SK-N-SH treated with all-trans-retinoic acid at 6 μM for 48 hours (cell line): ENCODE measurements around the gene FOLR2.

ENCODE experiments used
- ATAC-seq: fragments of 200-7000 bp; cut with Tn5 transposase; 3 replicates; pipeline ENCODE4 v1.9.1; 2020; ENCODE audit warnings: mild to moderate bottlenecking, moderate library complexity
- ARNTL ChIP-seq: fragments of 450-650 bp; formaldehyde crosslinking; IDR thresholded peaks from 2 replicates; pipeline ENCODE4 v1.5.0; 2020; ENCODE audit warnings: low read depth, mild to moderate bottlenecking, moderate library complexity, borderline replicate concordance
- BACH2 ChIP-seq: fragments of 250-450 bp; sonication (Bioruptor Pico); IDR thresholded peaks from 2 replicates; pipeline ENCODE4 v1.9.0; 2021; ENCODE audit warnings: mild to moderate bottlenecking, borderline replicate concordance
- CREB5 ChIP-seq: fragments of 250-450 bp; sonication (Bioruptor Pico); IDR thresholded peaks from 2 replicates; pipeline ENCODE4 v1.5.1; 2020; ENCODE audit warnings: low read depth, mild to moderate bottlenecking, moderate library complexity
- CSDC2 ChIP-seq: fragments of 250-450 bp; sonication (Bioruptor Pico); IDR thresholded peaks from 2 replicates; pipeline ENCODE4 v1.5.0; 2020; ENCODE audit warnings: mild to moderate bottlenecking, moderate library complexity
- CSRNP3 ChIP-seq: fragments of 250-450 bp; sonication (Bioruptor Pico); IDR thresholded peaks from 2 replicates; pipeline ENCODE4 v1.5.1; 2021; ENCODE audit warnings: mild to moderate bottlenecking, moderate library complexity
- ESRRG ChIP-seq: fragments of 250-450 bp; sonication (Bioruptor Pico); IDR thresholded peaks from 2 replicates; pipeline ENCODE4 v1.6.1; 2021; ENCODE audit warnings: mild to moderate bottlenecking
- GLIS3 ChIP-seq: fragments of 250-450 bp; sonication (Bioruptor Pico); IDR thresholded peaks from 2 replicates; pipeline ENCODE4 v1.5.0; 2020; ENCODE audit warnings: mild to moderate bottlenecking, moderate library complexity
- ISL1 ChIP-seq: fragments of 250-450 bp; sonication (Bioruptor Pico); IDR thresholded peaks from 2 replicates; pipeline ENCODE4 v2.1.2; 2022; ENCODE audit warnings: mild to moderate bottlenecking, moderate library complexity
- POU6F1 ChIP-seq: fragments of 250-450 bp; sonication (Bioruptor Pico); IDR thresholded peaks from 2 replicates; pipeline ENCODE4 v1.8.0; 2021; ENCODE audit warnings: low read depth, mild to moderate bottlenecking, moderate library complexity, borderline replicate concordance
- PPARA ChIP-seq: fragments of 250-450 bp; sonication (Bioruptor Pico); IDR thresholded peaks from 2 replicates; pipeline ENCODE4 v1.5.0; 2020; ENCODE audit warnings: mild to moderate bottlenecking, borderline replicate concordance
- RARB ChIP-seq: fragments of 250-450 bp; sonication (Bioruptor Pico); IDR thresholded peaks from 2 replicates; pipeline ENCODE4 v1.8.0; 2021; ENCODE audit warnings: mild to moderate bottlenecking, moderate library complexity
- SNAI2 ChIP-seq: fragments of 250-450 bp; sonication (Bioruptor Pico); IDR thresholded peaks from 2 replicates; pipeline ENCODE4 v1.5.0; 2020; ENCODE audit warnings: mild to moderate bottlenecking, moderate library complexity
- TCF4 ChIP-seq: fragments of 250-450 bp; sonication (Bioruptor Pico); IDR thresholded peaks from 2 replicates; pipeline ENCODE4 v1.8.0; 2021; ENCODE audit warnings: mild to moderate bottlenecking, moderate library complexity, borderline replicate concordance
- TOX ChIP-seq: fragments of 250-450 bp; sonication (Bioruptor Pico); IDR thresholded peaks from 2 replicates; pipeline ENCODE4 v1.8.0; 2021; ENCODE audit warnings: mild to moderate bottlenecking, moderate library complexity, borderline replicate concordance
- TSHZ2 ChIP-seq: fragments of 250-450 bp; sonication (Bioruptor Pico); IDR thresholded peaks from 2 replicates; pipeline ENCODE4 v1.5.0; 2020; ENCODE audit warnings: mild to moderate bottlenecking, moderate library complexity
- ZFP3 ChIP-seq: fragments of 250-450 bp; sonication (Bioruptor Pico); IDR thresholded peaks from 2 replicates; pipeline ENCODE4 v1.5.0; 2020; ENCODE audit warnings: mild to moderate bottlenecking, moderate library complexity
- ZFP30 ChIP-seq: fragments of 450-650 bp; formaldehyde crosslinking; IDR thresholded peaks from 2 replicates; pipeline ENCODE4 v1.5.0; 2022; ENCODE audit warnings: mild to moderate bottlenecking, moderate library complexity
- ZNF565 ChIP-seq: fragments of 450-650 bp; formaldehyde crosslinking; conservative IDR thresholded peaks from 2 replicates; pipeline ENCODE4 v1.5.0; 2020; ENCODE audit warnings: low read depth, mild to moderate bottlenecking, moderate library complexity
- ZNF70 ChIP-seq: fragments of 450-650 bp; formaldehyde crosslinking; IDR thresholded peaks from 2 replicates; pipeline ENCODE4 v1.5.0; 2020; ENCODE audit warnings: mild to moderate bottlenecking, moderate library complexity
- ZNF8 ChIP-seq: fragments of 450-650 bp; formaldehyde crosslinking; IDR thresholded peaks from 2 replicates; pipeline ENCODE4 v1.5.0; 2020; ENCODE audit warnings: mild to moderate bottlenecking, moderate library complexity

The FOLR2 gene

GRCh38 chr11:72239849-72240460 is 23.4 kb downstream of the FOLR2 start:
- no peak; the same call in 2 of the 3 replicates for ATAC-seq
- peak; percentile 32; the same call in 1 of the 2 replicates for TF ChIP-seq CSRNP3 (CRISPR knock-in tag)
- TF ChIP-seq GLIS3 = 0 out of 2 replicates have a peak, but pooled peaks have one; percentile 6
- peak; percentile 10; the same call in 1 of the 2 replicates for TF ChIP-seq ESRRG
- TF ChIP-seq TOX = no peak

GRCh38 chr11:72240461-72241290 is 24.1 kb downstream of the FOLR2 start:
- TF ChIP-seq GLIS3 = peak; percentile 32; the same call in 1 of the 2 replicates
- no peak for TF ChIP-seq TCF4 (CRISPR knock-in tag)
- TF ChIP-seq CREB5 = peak; percentile 25
- no peak for TF ChIP-seq ZFP30
- TF ChIP-seq CSRNP3 (CRISPR knock-in tag) = 0 out of 2 replicates have a peak, but pooled peaks have one; percentile 33

GRCh38 chr11:72241291-72241781 is 24.7 kb downstream of the FOLR2 start:
- TF ChIP-seq TOX (no peak), PPARA (CRISPR knock-in tag) (no peak), ISL1 (CRISPR knock-in tag) (no peak)
- ATAC-seq = no peak

More at GRCh38 chr11:72240461-72241290, 24.1 kb downstream of the FOLR2 start:
- peak; percentile 0; the same call in 2 of the 3 replicates for ATAC-seq

GRCh38 chr11:72242141-72242540 is 25.5 kb downstream of the FOLR2 start:
- no peak for ATAC-seq
- 0 out of 2 replicates have a peak, but pooled peaks have one; percentile 0 for TF ChIP-seq PPARA (CRISPR knock-in tag)
- TF ChIP-seq TCF4 (CRISPR knock-in tag) = no peak
- peak; percentile 27; the same call in 1 of the 2 replicates for TF ChIP-seq ESRRG
- peak; percentile 31; the same call in 1 of the 2 replicates for TF ChIP-seq CREB5
- peak; percentile 55; the same call in 1 of the 2 replicates for TF ChIP-seq SNAI2
- TF ChIP-seq ZNF70 (CRISPR knock-in tag) = peak; percentile 39; the same call in 1 of the 2 replicates
- no peak for TF ChIP-seq POU6F1 (CRISPR knock-in tag)

GRCh38 chr11:72243173-72244059 is 26.8 kb downstream of the FOLR2 start:
- ATAC-seq = peak; percentile 0; the same call in 2 of the 3 replicates
- no peak for TF ChIP-seq RARB (CRISPR knock-in tag)
- TF ChIP-seq TCF4 (CRISPR knock-in tag) = no peak
- no peak for TF ChIP-seq ARNTL
- no peak for TF ChIP-seq ZNF8
- no peak for TF ChIP-seq ZFP30
- TF ChIP-seq TSHZ2 (CRISPR knock-in tag) = no peak
- no peak for TF ChIP-seq TOX
- TF ChIP-seq ISL1 (CRISPR knock-in tag) = no peak
- no peak for TF ChIP-seq CSDC2 (CRISPR knock-in tag)
- no peak for TF ChIP-seq PPARA (CRISPR knock-in tag)
- TF ChIP-seq ZNF565 (CRISPR knock-in tag) = no peak
- no peak for TF ChIP-seq SNAI2
- no peak for TF ChIP-seq ESRRG
- no peak for TF ChIP-seq BACH2 (CRISPR knock-in tag)
- no peak for TF ChIP-seq ZFP3 (CRISPR knock-in tag)
